Hematopoietic multipotent progenitor cell treated with erythropoietin and hydrocortisone succinate and interleukin-3 and kit ligand, for 15 days (in vitro differentiated cells): Measurements from ENCODE around the gene GDPD5.

Source experiments
- DNase-seq: peaks from one replicate; pipeline ENCODE4 v3.0.0-alpha.2; 2015; ENCODE audit warnings: low spot score

The GDPD5 gene

DNA sequence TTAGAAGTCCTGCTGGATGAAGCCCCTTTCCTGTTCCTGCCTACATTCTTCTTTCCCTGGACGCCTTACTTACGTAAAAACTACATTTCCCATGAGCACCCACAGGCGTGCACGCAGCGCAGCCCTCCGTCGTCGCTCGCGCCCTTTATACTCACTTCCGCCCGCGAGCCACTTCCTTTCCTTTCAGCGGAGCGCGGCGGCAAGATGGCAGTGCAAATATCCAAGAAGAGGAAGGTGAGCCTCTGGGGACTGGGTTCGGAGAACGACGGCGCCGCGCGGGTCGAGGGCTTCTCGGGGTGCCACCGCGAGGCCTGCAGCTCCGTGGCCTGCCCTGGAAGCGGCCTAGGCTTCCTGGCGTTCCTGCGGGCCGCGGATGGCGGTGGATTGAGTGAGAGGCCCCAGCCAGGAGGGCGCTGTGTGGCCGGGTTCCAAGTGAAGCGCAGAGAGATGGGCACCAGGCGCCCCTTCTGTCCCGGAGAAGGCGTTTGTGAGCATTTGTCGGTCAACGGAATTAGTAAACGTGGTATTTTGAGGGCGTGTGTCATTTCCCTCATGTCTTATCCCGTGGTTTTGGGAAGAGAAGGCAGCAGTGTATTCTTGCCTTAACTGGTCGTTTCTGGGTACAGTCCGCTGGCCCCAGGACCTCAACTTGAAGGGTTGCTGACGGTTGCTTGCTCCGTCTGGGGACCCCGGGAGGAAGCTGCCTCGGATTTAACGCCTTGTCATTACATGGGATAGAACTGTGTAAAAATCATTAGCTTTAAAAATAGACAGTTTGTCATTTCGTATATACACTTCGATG lies 126.2 kb downstream of the GDPD5 start, which contains the start of gene RPS3:
RPS3 (plus strand) TSS at position 175 of the 802 bp plus-strand sequence; CDS start at position 205, 30 bp downstream.
- peak; percentile 91 for DNase-seq

DNA sequence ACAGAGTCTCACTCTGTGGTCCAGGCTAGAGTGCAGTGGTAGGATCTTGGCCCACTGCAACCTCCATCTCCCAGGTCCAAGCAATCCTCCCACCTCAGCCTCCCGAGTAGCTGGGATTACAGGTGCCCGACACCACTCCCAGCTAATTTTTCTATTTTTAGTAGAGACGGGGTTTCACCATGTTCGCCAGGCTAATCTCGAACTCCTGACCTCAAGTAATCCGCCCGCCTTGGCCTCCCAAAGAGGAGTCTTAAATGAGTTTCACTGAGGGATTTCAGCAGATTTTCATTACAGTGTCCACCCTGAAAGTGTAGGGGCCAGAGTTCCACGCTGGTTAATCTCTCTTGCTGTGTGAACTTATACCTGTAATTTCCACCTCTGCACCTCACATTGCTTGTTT lies 126.8 kb downstream of the GDPD5 start:
- DNase-seq, result no peak

DNA sequence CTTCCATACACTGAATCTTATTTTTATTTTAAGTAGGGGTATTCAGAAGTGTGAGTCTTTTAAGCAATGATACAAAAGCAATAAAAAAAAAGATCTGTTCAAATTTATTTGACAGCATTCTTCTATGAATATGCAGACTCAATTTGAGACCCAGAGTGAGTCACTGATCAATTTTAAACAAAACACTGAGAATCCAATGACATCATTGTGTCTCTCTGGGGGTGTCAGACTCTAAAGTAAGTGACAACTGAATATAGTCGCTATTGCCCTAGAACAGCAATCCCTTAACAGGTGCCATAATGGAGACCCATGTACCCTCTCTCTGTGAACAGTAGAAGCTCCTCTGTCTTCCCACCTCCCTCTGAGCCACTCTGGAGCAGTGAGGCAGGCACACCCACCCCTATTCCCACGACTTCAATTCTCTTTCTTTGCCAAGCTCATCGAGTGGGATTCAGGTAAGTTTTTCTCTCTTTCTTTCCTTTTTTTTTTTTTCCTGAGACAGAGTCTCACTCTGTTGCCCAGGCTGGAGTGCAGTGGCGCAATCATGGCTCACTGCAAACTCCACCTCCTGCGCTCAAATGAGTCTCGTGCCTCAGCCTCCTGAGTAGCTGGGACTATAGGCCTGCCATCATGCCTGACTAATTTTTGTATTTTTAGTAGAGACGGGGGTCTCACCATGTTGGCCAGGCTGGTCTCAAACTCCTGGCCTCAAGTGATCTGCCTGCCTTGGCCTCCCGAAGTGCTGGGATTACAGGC lies 131.5 kb downstream of the GDPD5 start:
- no peak for DNase-seq

DNA sequence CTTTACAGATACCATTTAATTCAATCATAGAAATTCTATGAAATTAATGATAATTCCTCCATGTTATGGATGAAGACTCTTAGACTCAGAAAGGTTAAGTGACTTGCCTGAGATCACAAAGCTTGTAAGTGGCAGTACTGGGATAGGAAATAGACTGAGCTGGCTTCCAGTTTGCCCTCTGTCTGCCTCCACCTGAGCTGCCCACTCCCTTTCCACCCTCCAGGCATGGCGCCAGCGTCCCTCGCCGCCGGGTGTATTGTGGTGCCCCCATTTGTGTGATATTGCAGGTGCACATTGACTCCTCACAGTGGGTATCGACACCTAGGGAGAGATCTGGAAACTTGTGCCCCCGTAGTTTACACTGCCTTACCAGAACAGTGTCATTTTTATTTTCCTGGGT lies 135.8 kb downstream of the GDPD5 start:
- no peak for DNase-seq

DNA sequence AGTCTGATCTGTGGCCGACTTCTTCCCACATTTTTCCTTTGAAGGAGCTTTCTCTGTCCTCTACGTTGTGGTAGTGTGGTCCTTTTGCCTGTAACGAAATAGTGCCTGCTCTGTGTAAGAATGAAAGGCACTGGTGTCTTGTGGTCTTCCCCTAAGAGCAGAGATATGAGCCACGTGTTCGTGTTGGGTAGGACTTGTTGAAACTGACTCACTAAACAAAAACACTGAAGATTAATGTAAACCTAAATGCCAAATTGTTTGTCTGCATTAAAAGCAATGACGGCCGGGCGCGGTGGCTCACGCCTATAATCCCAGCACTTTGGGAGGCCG lies 136.5 kb downstream of the GDPD5 start:
- DNase-seq, result no peak

DNA sequence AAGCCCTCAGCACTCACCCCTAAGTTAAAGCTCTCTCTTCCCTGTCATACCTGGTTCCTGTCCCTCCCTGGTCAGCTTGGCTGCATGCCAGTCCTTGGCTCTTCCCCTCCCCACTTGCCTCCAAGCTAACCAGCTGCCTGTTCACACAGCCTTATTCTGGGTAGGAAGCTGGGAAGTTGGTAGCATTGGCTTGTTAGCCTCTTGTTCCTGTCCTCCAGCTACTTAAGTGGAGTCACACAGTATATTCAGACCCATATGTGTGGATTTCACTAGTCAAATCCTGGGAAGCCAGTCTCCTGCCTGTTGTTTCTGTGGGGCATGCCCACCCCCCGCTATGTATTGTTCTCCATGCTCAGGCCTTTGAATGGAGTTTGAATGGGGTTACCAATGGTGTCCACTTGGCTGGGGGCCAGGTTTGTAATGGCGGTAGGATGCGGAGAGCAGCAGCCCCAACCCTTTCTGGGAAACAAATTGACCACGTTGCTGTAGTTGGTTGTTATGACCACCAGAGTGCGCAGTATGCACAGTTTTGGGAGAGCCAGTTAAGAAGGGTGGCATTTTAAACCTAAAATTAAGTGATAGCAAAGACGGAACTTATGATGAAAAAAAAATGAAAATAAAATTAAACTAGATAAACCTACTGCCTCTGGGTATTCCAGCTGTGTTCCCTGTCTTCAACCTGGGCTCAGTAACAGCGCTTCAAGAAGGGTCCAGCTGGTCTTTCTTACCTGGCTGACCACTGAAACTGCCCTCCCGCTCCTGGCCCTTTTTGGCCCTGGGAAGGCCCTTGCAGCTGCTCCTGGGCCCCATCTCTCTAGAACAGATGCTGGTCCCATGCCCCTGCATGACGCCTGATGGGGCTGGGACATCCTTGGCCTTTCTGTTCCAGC lies 137.1 kb downstream of the GDPD5 start:
- DNase-seq, result peak; percentile 86

DNA sequence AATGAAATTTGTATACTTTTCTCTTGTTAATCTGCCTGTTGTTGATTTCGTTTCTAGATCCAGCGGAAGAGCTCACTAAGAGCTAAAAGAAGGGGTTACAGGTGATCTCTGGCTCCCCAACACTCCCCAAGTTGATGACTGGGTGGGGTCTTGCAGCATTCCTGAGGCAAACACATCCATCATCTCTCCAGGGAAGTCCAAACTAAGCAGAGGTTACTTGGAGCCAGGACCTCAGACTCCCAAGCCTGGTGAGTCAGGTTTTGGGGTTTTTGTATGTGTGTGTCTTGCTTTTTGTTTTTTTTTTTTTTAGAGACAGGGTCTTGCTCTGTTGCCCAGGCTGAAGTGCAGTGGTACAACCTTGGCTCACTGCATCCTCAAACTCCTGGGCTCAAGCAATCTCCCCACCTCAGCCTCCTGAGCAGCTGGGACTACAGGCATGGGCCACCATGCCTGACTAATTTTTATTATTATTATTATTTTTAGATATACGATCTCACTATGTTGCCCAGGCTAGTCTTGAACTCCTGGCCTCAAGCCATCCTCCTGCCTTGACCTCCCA lies 137.9 kb downstream of the GDPD5 start:
- no peak for DNase-seq

DNA sequence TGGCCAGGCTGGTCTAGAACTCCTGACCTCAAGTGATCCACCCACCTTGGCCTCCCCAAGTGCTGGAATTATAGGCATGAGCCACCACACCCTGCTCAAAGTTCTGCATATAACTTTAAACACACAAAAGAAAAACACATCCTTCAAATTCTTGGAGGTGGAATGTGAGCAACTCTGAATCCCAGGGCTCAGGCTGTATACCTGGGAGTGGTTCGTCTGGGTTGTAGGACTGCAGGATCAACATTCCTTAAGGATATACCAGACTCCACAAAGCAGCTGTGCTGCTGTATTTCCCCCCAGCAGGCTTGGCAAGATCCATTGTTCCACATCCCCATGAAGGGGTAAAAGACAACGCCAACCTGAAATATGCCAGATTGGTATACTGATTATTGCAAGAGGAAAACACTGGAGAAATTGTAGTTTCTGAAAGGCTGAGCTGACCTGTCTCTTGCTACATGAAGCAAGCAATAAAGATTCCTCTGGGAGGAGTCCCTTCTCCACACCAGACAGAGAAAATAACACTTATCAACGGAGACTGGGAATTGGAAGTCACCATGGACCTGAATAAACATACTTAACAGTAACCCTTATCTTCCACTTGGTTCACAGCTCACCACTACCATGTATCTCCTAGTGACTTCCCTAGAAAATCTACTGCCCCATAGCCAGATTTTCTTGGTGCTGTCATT lies 138.7 kb downstream of the GDPD5 start:
- DNase-seq, result no peak
